Stomach (tissue), 4 donors: ENCODE measurements around the gene TMEM217.

Experiments
- POLR2A ChIP-seq, 4 donors: fragments of 450-650 bp; IDR thresholded peaks; one replicate each; pipeline ENCODE4 v1.6.1; 2016; ENCODE audit warnings: antibody characterized with exemption in 4 of 4, control low read depth in 2 of 4, mild to moderate bottlenecking in 1 of 4, moderate library complexity in 1 of 4
- TF ChIP-seq, protein P1 (sequence below), 7 experiments: fragments of 450-650 bp in 4 of 7; fragments of 200-600 bp in 3 of 7; sonication (generic) in 3 of 7; IDR thresholded peaks; one replicate each; pipeline ENCODE4 v1.5.1; 2016 to 2019; ENCODE audit warnings: antibody characterized with exemption in 7 of 7, control low read depth in 2 of 7, mild to moderate bottlenecking in 1 of 7

DNA sequence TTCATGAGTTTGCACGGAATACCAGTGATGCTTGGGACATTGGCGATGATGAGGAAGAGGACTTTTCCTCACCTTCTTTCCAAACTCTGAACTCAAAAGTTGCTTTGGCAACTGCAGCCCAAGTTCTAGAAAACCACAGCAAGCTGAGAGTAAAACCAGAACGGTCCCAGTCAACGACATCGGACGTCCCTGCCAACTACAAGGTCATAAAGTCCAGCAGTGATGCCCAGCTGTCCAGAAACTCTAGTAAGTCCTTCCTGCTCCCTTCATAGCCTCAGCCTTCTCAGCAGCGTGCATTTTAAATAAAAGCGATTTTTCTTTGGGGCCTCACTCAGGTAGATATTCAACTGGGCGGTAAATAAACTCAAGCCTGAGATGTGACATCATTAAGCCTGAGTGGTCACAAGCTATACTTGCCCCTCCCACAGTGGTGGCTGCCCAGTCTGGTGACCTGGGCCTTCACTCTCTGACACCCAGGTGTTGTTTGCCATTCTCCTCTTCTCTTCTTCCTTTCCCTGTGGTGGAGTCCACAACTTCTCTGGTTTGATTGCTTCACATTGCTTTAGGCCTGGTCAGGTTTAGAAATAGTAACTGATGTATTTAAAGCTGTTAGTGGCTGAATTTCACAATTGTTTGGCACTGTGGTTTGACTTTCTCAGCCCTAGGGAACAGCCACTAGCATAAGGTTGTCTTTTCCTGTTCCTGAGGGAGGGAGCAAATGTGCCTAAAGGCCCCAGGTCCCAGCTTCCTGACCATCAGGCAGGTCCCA, 21.6 kb upstream of the TMEM217 start:
- no peak for TF ChIP-seq POLR2A (IDR thresholded peaks at IDR 0.05)
- TF ChIP-seq, protein P1, sequence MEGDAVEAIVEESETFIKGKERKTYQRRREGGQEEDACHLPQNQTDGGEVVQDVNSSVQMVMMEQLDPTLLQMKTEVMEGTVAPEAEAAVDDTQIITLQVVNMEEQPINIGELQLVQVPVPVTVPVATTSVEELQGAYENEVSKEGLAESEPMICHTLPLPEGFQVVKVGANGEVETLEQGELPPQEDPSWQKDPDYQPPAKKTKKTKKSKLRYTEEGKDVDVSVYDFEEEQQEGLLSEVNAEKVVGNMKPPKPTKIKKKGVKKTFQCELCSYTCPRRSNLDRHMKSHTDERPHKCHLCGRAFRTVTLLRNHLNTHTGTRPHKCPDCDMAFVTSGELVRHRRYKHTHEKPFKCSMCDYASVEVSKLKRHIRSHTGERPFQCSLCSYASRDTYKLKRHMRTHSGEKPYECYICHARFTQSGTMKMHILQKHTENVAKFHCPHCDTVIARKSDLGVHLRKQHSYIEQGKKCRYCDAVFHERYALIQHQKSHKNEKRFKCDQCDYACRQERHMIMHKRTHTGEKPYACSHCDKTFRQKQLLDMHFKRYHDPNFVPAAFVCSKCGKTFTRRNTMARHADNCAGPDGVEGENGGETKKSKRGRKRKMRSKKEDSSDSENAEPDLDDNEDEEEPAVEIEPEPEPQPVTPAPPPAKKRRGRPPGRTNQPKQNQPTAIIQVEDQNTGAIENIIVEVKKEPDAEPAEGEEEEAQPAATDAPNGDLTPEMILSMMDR (IDR thresholded peaks at IDR 0.05) = no peak
